PC-3 (cell line): ENCODE measurements around the gene ADRB2. TPM values are rescaled to one million over a fixed set of nuclear protein-coding genes. Genes with fewer than 3 reads are reported as not detected.
"Not testable (repeated sequence)": the region's sequence is repeated elsewhere in the genome, so short reads cannot be mapped to it uniquely, and the experiment has no call there.

Experiments used
- ATAC-seq: fragments of 200-7000 bp; cut with Tn5 transposase; 2 replicates; pipeline ENCODE4 v1.9.1; 2020; ENCODE audit warnings: mild to moderate bottlenecking, moderate library complexity
- BruUV-seq: library from RNA; stranded (reverse); fragments of 400-500 nt; replicated peaks from 2 replicates; lab custom pipeline; 2021; lab: Mats Ljungman, UMichigan
- CTCF ChIA-PET: fragments of 300-600 bp; sonication (Branson Sonifier 250); formaldehyde crosslinking; loops from one replicate; lab custom pipeline; 2022; ENCODE audit warnings: antibody characterized with exemption; lab: Charles Lee
- POLR2A ChIA-PET: fragments of 300-600 bp; sonication (Branson Sonifier 250); formaldehyde crosslinking; loops from one replicate; lab custom pipeline; 2022; ENCODE audit warnings: antibody characterized with exemption; ENCODE audit not compliant: unreplicated experiment; lab: Charles Lee
- DNase-seq: peaks from one replicate; pipeline ENCODE4 v3.0.0-alpha.2; 2015
- H2AFZ ChIP-seq: fragments of 300-600 bp; sonication (generic); 2 replicates; pipeline ENCODE4 v1.6.0; 2016; ENCODE audit warnings: antibody characterized with exemption, low read length
- H3F3A ChIP-seq: fragments of 300-600 bp; sonication (generic); one replicate; pipeline ENCODE4 v1.6.0; 2017; ENCODE audit warnings: antibody characterized with exemption, low read length, control low read depth, mild to moderate bottlenecking; ENCODE audit not compliant: unreplicated experiment
- H3K27ac ChIP-seq: fragments of 300-600 bp; sonication (generic); 2 replicates; pipeline ENCODE4 v1.5.1; 2016; ENCODE audit warnings: mild to moderate bottlenecking, low read length
- H3K27me3 ChIP-seq: fragments of 300-600 bp; sonication (generic); 2 replicates; pipeline ENCODE4 v1.6.1; 2016; ENCODE audit warnings: low read length, mixed read lengths
- H3K36me3 ChIP-seq: fragments of 300-600 bp; sonication (generic); 2 replicates; pipeline ENCODE4 v1.6.1; 2016; ENCODE audit warnings: low read depth, mixed run types, low read length, mixed read lengths
- H3K4me1 ChIP-seq: fragments of 300-600 bp; sonication (generic); 2 replicates; pipeline ENCODE4 v1.5.1; 2016; ENCODE audit warnings: low read length; ENCODE audit not compliant: insufficient read depth
- H3K4me2 ChIP-seq: fragments of 300-600 bp; sonication (generic); 2 replicates; pipeline ENCODE4 v1.6.0; 2016; ENCODE audit warnings: low read length
- H3K4me3 ChIP-seq: fragments of 300-600 bp; sonication (generic); 2 replicates; pipeline ENCODE4 v1.5.1; 2016; ENCODE audit warnings: mild to moderate bottlenecking, low read length, mixed read lengths
- H3K79me2 ChIP-seq: fragments of 300-600 bp; sonication (generic); 2 replicates; pipeline ENCODE4 v1.6.1; 2017; ENCODE audit warnings: low read length, mixed read lengths
- H3K9ac ChIP-seq: fragments of 300-600 bp; sonication (generic); 2 replicates; pipeline ENCODE4 v1.6.0; 2016; ENCODE audit warnings: mild to moderate bottlenecking, low read length
- H3K9me2 ChIP-seq: fragments of 300-600 bp; sonication (generic); replicated peaks from 2 replicates; pipeline ENCODE4 v1.6.1; 2016; ENCODE audit warnings: mixed run types, low read length, mixed read lengths
- H3K9me3 ChIP-seq: fragments of 300-600 bp; sonication (generic); 2 replicates; pipeline ENCODE4 v1.6.1; 2016; ENCODE audit warnings: low read length, mixed read lengths
- H4K20me1 ChIP-seq: fragments of 300-600 bp; sonication (generic); 2 replicates; pipeline ENCODE4 v1.6.1; 2016; ENCODE audit warnings: low read length, mixed read lengths
- EZH2 ChIP-seq: fragments of 300-600 bp; sonication (generic); IDR thresholded peaks from one replicate; pipeline ENCODE4 v1.6.1; 2017; ENCODE audit warnings: antibody characterized with exemption, mild to moderate bottlenecking, low read length; ENCODE audit not compliant: unreplicated experiment
- EZH2phosphoT487 ChIP-seq: fragments of 300-600 bp; sonication (generic); IDR thresholded peaks from 2 replicates; pipeline ENCODE4 v1.6.1; 2018; ENCODE audit warnings: mild to moderate bottlenecking, antibody characterized with exemption, low read length, borderline replicate concordance
- intact Hi-C: fragments of 100-400 bp; cut with micrococcal nuclease; formaldehyde crosslinking; loops from 2 replicates; pipeline ENCODE4 v1.9.0; 2023
- total RNA-seq: library from RNA; depleted of rRNA; stranded (reverse); fragments of >200 nt; gene quantifications from 2 replicates; pipeline ENCODE4 v1.2.3, GENCODE V29; 2014
- TF ChIP-seq, protein P1 (sequence below): fragments of 300-600 bp; sonication (generic); conservative IDR thresholded peaks from 2 replicates; pipeline ENCODE4 v1.5.1; 2017; ENCODE audit warnings: antibody characterized with exemption, low read depth, mild to moderate bottlenecking, low read length

Gene ADRB2
- total RNA-seq, 1 experiment from 2014 or later, result 41.1 TPM

DNA sequence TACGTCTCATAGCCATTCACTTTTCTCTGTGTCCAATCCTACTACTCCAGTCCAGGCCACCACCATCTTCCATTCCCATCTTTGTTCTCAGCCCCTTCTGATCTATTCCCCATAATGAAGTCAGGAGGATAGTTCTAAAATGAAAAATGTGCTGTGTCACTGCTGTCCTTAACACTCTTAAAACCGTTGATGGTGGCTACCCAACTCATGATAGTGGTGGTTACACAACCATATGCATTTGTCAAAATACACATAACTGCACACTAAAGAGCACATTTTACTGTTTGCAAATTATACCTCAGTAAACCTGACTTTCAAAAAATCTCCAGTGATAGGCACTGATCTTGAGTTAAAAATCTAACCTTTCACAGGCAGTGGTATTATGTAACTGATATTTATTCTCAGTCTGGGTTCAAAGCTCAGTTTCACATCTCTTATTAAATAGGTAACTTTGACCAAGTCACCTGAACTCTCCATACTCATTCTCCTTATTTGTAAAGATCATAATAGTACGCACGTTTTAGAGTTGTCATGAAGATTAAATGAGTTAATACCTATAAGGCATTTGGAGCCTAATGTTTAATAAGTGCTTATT lies 24.6 kb upstream of the ADRB2 start:
- Histone ChIP-seq H4K20me1 (no peaks in the 10 kb centered on the region), H2AFZ (no peak overlapping the region), H3K79me2 (no peaks in the 10 kb centered on the region), H3F3A (no peaks in the 10 kb centered on the region), H3K4me3 (no peak overlapping the region), H3K9me2 (no peaks in the 10 kb centered on the region), H3K4me2 (no peak overlapping the region), H3K9ac (no peak overlapping the region), H3K27ac (no peak overlapping the region), H3K27me3 (no peaks in the 10 kb centered on the region), H3K36me3 (no peaks in the 10 kb centered on the region), H3K9me3 (no peaks in the 10 kb centered on the region), H3K4me1 (peaks cover 23% of the 10 kb centered on the region)
- CTCF ChIA-PET, result no interaction called here
- POLR2A ChIA-PET, result no interaction called here
- intact Hi-C loops, result no loop called here
- no TSS peak for BruUV-seq
- DNase-seq (no peak), ATAC-seq (no peak)
- TF ChIP-seq, protein P1, sequence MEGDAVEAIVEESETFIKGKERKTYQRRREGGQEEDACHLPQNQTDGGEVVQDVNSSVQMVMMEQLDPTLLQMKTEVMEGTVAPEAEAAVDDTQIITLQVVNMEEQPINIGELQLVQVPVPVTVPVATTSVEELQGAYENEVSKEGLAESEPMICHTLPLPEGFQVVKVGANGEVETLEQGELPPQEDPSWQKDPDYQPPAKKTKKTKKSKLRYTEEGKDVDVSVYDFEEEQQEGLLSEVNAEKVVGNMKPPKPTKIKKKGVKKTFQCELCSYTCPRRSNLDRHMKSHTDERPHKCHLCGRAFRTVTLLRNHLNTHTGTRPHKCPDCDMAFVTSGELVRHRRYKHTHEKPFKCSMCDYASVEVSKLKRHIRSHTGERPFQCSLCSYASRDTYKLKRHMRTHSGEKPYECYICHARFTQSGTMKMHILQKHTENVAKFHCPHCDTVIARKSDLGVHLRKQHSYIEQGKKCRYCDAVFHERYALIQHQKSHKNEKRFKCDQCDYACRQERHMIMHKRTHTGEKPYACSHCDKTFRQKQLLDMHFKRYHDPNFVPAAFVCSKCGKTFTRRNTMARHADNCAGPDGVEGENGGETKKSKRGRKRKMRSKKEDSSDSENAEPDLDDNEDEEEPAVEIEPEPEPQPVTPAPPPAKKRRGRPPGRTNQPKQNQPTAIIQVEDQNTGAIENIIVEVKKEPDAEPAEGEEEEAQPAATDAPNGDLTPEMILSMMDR, result no peak
- TF ChIP-seq EZH2 (no peak), EZH2phosphoT487 (no peak)

DNA sequence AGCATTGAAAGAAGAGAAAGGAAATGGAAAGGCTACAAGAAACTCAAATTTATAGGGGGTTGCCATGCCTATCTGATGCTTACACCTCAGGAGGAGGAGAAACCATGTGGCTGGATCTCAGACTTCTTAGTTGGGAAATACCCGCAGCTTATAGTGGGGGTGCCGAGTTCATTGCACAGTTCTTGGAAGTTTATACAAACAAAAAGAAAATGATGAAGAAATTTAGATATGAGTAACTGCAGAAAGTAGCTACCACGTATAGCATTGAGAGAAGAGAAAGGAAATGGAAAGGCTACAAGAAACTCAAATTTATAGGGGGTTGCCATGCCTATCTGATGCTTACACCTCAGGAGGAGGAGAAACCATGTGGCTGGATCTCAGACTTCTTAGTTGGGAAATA lies 23.0 kb upstream of the ADRB2 start:
- H3K4me2 ChIP-seq, POLR2A ChIA-PET, BruUV-seq, H3K9me2 ChIP-seq, ATAC-seq, H3F3A ChIP-seq, H3K9ac ChIP-seq, H3K27me3 ChIP-seq, H3K79me2 ChIP-seq, H3K27ac ChIP-seq, intact Hi-C loops, H4K20me1 ChIP-seq, H3K9me3 ChIP-seq, H2AFZ ChIP-seq, H3K4me3 ChIP-seq, DNase-seq, CTCF ChIA-PET, H3K36me3 ChIP-seq: not testable (repeated sequence)
- H3K4me1 ChIP-seq, result peaks cover 37% of the 10 kb centered on the region

DNA sequence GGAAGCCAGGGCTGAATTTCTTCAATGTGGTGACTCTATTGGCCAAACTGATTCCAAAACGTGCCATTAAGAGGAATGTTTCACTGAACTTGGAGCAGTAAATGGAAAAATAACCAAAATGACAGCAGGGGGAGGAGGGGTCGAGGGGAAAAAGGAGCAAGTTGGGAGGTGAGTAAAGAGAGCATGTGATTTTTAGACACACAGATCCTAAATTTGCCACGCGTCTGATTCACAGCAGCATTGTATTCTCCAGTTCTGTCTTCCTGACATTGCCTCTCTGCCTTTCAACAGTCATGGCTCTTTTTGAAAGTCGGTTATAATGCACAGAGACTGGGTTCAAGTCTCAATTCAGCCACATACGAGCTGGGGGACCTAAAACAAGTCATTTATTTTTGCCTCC lies 22.0 kb upstream of the ADRB2 start:
- CTCF ChIA-PET, result interaction anchor here (0.6 to 1.3 kb wide), 3 partner anchors 60 to 153 kb away, joined by 3 to 6 read pairs (median 4); no protein-coding TSS in a partner anchor
- no peak overlapping the region for H3K4me3 ChIP-seq
- no peak overlapping the region for H3K4me2 ChIP-seq
- H3K4me1 ChIP-seq, result peaks cover 45% of the 10 kb centered on the region
- no peaks in the 10 kb centered on the region for H3F3A ChIP-seq
- no TSS peak for BruUV-seq
- no peak for TF ChIP-seq EZH2
- TF ChIP-seq EZH2phosphoT487, result no peak
- TF ChIP-seq, protein P1, result no peak
- H3K36me3 ChIP-seq, result no peaks in the 10 kb centered on the region
- H3K9me3 ChIP-seq, result no peaks in the 10 kb centered on the region
- H3K79me2 ChIP-seq, result no peaks in the 10 kb centered on the region
- POLR2A ChIA-PET, result no interaction called here
- DNase-seq (no peak), ATAC-seq (no peak)
- H4K20me1 ChIP-seq, result no peaks in the 10 kb centered on the region
- no peak overlapping the region for H2AFZ ChIP-seq
- no peaks in the 10 kb centered on the region for H3K9me2 ChIP-seq
- no peaks in the 10 kb centered on the region for H3K27me3 ChIP-seq
- no peak overlapping the region for H3K27ac ChIP-seq
- intact Hi-C loops, result no loop called here
- no peak overlapping the region for H3K9ac ChIP-seq
